IPS DF 6.9 (cell line): Measurements from ENCODE around the gene PI4KA.
"Not testable (repeated sequence)": the region's sequence is repeated elsewhere in the genome, so short reads cannot be mapped to it uniquely, and the experiment has no call there.

Experiments
- DNase-seq: peaks from one replicate; pipeline ENCODE4 v3.0.0-alpha.2; 2013; ENCODE audit warnings: low read depth, low spot score
- H3K27ac ChIP-seq: one replicate; pipeline ENCODE4 v1.5.1; 2013; ENCODE audit warnings: low read length, control low read depth
- H3K27me3 ChIP-seq: 2 replicates; pipeline ENCODE4 v1.6.1; 2013; ENCODE audit warnings: mild to moderate bottlenecking, low read length; ENCODE audit not compliant: control insufficient read depth, insufficient read depth
- H3K36me3 ChIP-seq: 2 replicates; pipeline ENCODE4 v1.6.1; 2013; ENCODE audit warnings: low read length; ENCODE audit not compliant: control insufficient read depth, insufficient read depth
- H3K4me1 ChIP-seq: 2 replicates; pipeline ENCODE4 v1.6.1; 2013; ENCODE audit warnings: low read length; ENCODE audit not compliant: control insufficient read depth, insufficient read depth
- H3K4me3 ChIP-seq: 2 replicates; pipeline ENCODE4 v1.5.1; 2013; ENCODE audit warnings: mild to moderate bottlenecking, low read length
- H3K9me3 ChIP-seq: 2 replicates; pipeline ENCODE4 v1.6.1; 2013; ENCODE audit warnings: low read length, inconsistent platforms; ENCODE audit not compliant: control insufficient read depth, insufficient read depth
- WGBS: extraction: QIAGEN DNeasy Blood & Tissue Kit; methylation state at CpG from one replicate; pipeline ENCODE4 v1.1.7; 2013; ENCODE audit warnings: mixed read lengths, missing lambda C conversion rate; ENCODE audit not compliant: insufficient read length, insufficient coverage; 5-methylcytosine and 5-hydroxymethylcytosine counted together

Gene PI4KA

GRCh38 chr22:20858615-20859416 is at the start of gene PI4KA, which contains the start of gene SNAP29:
Gene PI4KA (minus strand): TSS chr22:20858811. CDS start chr22:20858725, 86 bp downstream.
Gene SNAP29 (plus strand): TSS chr22:20859007. CDS start chr22:20859111, 104 bp downstream.
- WGBS = no CpG with 5 or more reads among the region's 100 CpGs

GRCh38 chr22:20906387-20906767 is 47.8 kb upstream of the PI4KA start:
- no peak overlapping the region for H3K4me3 ChIP-seq
- H3K9me3 ChIP-seq = no peaks in the 10 kb centered on the region
- H3K4me1 ChIP-seq = no peaks in the 10 kb centered on the region
- DNase-seq = no peak
- WGBS = no CpG with 5 or more reads among the region's 3 CpGs
- H3K36me3 ChIP-seq = no peaks in the 10 kb centered on the region
- no peak overlapping the region for H3K27ac ChIP-seq
- no peaks in the 10 kb centered on the region for H3K27me3 ChIP-seq

More at GRCh38 chr22:20858615-20859416, at the start of gene PI4KA, which contains the start of gene SNAP29:
- Histone ChIP-seq H3K4me3 (peak within 1 kb of the TSS; percentile 76), H3K36me3 (no peaks in the 10 kb centered on the region), H3K27ac (no peak within 1 kb of the TSS), H3K4me1 (peaks cover 3% of the 10 kb centered on the region), H3K9me3 (no peaks in the 10 kb centered on the region), H3K27me3 (no peaks in the 10 kb centered on the region)
- DNase-seq = peak; percentile 91

- H3K27me3 ChIP-seq = no peaks in the 10 kb centered on the region
- DNase-seq = no peak
- WGBS = no CpG with 5 or more reads among the region's 4 CpGs
- no peaks in the 10 kb centered on the region for H3K36me3 ChIP-seq
- no peaks in the 10 kb centered on the region for H3K4me1 ChIP-seq
- H3K9me3 ChIP-seq = no peaks in the 10 kb centered on the region
- no peak overlapping the region for H3K27ac ChIP-seq
- no peak overlapping the region for H3K4me3 ChIP-seq
These were observed 47.1 kb upstream of the PI4KA start for GRCh38 chr22:20905415-20906386.

GRCh38 chr22:20904980-20905355 is 46.4 kb upstream of the PI4KA start:
- no peaks in the 10 kb centered on the region for H3K36me3 ChIP-seq
- DNase-seq = no peak
- no CpG with 5 or more reads among the region's 3 CpGs for WGBS
- no peaks in the 10 kb centered on the region for H3K4me1 ChIP-seq
- no peak overlapping the region for H3K4me3 ChIP-seq
- H3K9me3 ChIP-seq = no peaks in the 10 kb centered on the region
- H3K27me3 ChIP-seq = no peaks in the 10 kb centered on the region
- no peak overlapping the region for H3K27ac ChIP-seq

GRCh38 chr22:20904008-20904979 is 45.7 kb upstream of the PI4KA start:
- DNase-seq = no peak
- WGBS = no CpG with 5 or more reads among the region's 7 CpGs
- no peaks in the 10 kb centered on the region for H3K9me3 ChIP-seq
- H3K27ac ChIP-seq = no peak overlapping the region
- H3K36me3 ChIP-seq = no peaks in the 10 kb centered on the region
- H3K4me3 ChIP-seq = no peak overlapping the region
- no peaks in the 10 kb centered on the region for H3K4me1 ChIP-seq
- no peaks in the 10 kb centered on the region for H3K27me3 ChIP-seq

GRCh38 chr22:20903093-20903492 is 44.5 kb upstream of the PI4KA start:
- WGBS = no CpG with 5 or more reads among the region's 2 CpGs
- no peak for DNase-seq
- no peaks in the 10 kb centered on the region for H3K27me3 ChIP-seq
- H3K9me3 ChIP-seq = no peaks in the 10 kb centered on the region
- H3K27ac ChIP-seq = no peak overlapping the region
- no peak overlapping the region for H3K4me3 ChIP-seq
- H3K36me3 ChIP-seq = no peaks in the 10 kb centered on the region
- no peaks in the 10 kb centered on the region for H3K4me1 ChIP-seq

GRCh38 chr22:20901093-20902033 is 42.8 kb upstream of the PI4KA start:
- no CpG with 5 or more reads among the region's 18 CpGs for WGBS
- not testable (repeated sequence) for DNase-seq, H3K27me3 ChIP-seq, H3K4me1 ChIP-seq, H3K4me3 ChIP-seq, H3K27ac ChIP-seq, H3K36me3 ChIP-seq, H3K9me3 ChIP-seq

- Histone ChIP-seq H3K36me3 (no peaks in the 10 kb centered on the region), H3K27ac (no peak overlapping the region), H3K27me3 (no peaks in the 10 kb centered on the region), H3K4me1 (no peaks in the 10 kb centered on the region), H3K4me3 (no peak overlapping the region), H3K9me3 (no peaks in the 10 kb centered on the region)
- no peak for DNase-seq
- WGBS = no CpG with 5 or more reads among the region's 7 CpGs
These were observed 41.3 kb upstream of the PI4KA start for GRCh38 chr22:20899827-20900423.

- no CpG with 5 or more reads among the region's 7 CpGs for WGBS
- not testable (repeated sequence) for H3K36me3 ChIP-seq, H3K4me1 ChIP-seq, H3K27ac ChIP-seq, H3K9me3 ChIP-seq, H3K27me3 ChIP-seq, DNase-seq, H3K4me3 ChIP-seq
These were observed 39.1 kb upstream of the PI4KA start for GRCh38 chr22:20897737-20898136.
